ENCODE data around the gene MICAL3.

The MICAL3 gene

GRCh38 chr22:17829695-17830042 lies 194.7 kb downstream of the MICAL3 start:
- no peak for FAIRE-seq

DNA sequence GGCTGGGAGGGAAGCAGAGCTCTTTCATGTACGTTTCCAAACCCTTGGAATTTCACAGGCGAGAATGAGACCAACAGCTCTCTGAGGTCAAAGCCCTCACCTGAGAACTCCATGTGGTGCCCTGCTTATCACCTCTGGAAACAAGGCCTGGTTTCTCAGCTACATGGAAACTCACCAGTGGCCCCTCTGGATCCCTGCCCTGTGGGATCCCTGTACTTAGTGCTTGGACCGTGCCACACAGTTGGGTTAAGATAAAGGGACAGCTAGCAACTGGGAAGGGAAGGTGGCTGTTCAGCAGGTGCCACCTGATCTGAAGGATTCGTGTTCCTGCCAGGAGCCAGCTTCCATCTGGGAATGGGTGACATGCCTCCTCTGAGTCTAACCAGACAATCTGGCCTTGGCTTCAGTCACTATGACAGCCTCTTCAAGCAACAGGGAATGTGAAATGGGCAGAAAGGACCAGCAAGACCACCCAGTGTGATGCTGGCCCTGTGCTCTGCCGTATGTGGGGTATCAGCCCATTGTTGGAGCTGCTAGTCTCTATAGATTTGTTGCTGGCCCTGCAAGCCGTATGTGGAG lies 195.8 kb downstream of the MICAL3 start:
- no peak for FAIRE-seq

DNA sequence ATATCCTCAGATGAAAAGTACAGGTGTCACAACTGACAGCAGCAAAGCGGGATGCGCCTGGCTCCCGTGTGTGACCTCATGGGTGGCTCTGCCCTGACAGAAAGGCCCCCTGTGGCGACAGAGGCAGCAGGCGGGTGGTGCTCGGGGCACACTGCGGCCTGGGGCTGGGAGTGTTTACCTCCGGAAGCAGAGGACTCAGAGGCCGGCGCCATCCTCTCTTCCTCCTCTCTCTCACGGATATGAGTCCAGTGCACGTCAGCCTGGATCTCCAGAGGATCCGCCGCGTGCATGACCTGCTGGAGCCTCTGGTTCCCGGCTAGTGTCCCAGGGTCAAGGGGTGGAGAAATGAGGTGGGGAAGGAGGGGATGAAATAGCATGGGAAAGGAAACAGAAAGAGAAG lies 196.9 kb downstream of the MICAL3 start:
- no peak for FAIRE-seq

DNA sequence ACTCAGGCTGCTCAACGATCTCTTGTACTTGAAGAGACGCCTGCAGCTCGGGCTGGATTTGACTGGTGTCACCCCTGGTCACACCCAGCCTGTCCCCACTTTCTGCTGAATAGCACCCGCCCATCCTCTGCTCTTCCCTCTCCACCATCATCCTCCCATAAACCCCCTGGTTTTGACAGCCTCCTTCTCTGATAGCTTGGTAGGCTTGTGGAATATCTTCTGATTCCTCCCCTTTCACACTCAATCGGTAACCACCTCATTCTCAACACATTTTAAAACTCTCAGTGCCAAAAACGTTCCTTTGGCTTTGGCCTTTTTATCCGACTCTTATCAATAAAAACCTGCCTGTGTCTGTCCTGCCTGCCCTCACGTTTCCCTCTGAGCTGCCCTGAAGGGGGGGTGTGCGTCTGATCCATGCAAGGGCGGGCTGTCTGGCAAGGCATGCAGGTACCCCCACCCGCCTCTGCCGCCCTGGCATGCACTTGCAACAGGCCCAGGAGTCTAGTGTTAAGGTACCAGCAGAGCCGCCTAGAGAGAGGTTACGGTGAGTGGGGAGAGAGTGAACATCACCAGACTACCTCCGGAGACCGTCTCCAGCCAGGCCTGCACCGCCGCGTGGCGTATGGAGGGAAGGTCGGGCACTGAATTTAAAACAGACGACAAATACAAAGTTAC lies 198.3 kb downstream of the MICAL3 start:
- no peak for FAIRE-seq

DNA sequence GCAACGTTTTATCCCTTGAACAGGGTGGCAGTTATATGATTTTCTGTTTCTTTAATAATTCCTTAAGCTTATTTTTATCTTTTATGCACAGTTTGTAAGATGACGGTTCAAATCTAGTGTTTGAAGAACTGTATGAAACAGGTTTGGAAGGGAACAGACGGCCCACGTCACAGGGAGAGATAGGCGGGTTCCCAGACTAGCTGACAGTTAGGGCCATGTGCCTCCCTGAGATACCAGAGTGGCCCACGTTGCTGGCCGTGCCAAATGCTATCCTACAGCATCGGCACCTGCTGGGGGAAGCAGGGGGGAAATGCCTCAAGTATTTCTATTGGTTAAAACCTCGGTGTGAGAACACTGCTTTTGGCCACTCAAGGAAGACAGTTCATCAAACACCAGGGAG lies 199.9 kb downstream of the MICAL3 start:
- FAIRE-seq: no peak

DNA sequence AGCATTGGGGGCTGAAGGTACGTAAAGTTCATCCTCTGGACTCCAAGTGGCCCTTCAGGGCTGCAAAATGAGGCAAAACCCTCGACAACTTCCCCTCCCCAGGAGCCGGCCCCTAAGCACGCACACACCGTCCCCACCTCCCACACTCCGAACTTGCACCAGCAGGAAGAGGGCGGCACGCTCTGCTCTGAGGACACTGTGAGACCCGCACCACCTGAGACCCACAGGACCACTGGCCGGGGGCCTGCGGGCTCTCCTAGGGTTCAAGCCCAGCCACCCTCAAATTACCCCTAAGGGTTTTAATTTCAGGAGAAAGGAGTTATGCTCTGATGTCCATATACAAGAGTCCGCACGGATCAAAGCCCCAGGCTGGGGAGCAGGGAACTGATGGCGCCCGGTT lies 200.4 kb downstream of the MICAL3 start:
- no peak for FAIRE-seq

GRCh38 chr22:17823226-17823625 lies 201.1 kb downstream of the MICAL3 start:
- FAIRE-seq: no peak

- no peak for FAIRE-seq
Observed at GRCh38 chr22:17822087-17822486, 202.3 kb downstream of the MICAL3 start.

- no peak for FAIRE-seq
Observed at GRCh38 chr22:17820879-17821439, 203.4 kb downstream of the MICAL3 start.

DNA sequence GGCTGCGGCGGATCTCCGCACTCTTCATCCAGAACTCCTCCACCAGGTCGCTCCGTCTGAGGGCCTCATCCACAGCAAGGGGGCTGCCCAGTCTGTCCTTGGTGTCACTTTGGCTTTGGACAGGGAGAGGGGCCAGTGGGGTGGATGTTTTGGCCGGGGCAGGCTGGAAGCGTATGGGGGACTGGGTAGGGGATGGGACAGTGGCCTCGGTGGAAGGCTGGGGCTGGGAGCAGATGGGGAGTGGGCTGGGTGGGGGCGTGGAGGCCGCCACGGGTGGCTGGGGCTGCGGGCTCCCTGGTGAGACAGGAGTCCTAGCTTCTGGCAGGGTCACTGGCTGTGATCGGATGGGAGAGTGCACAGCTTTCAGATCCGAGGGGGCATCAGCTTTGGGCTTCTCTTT lies 205.7 kb downstream of the MICAL3 start:
- FAIRE-seq: no peak

- no peak for FAIRE-seq
Observed at GRCh38 chr22:17818180-17818579, 206.2 kb downstream of the MICAL3 start.

GRCh38 chr22:17817511-17818065 lies 206.8 kb downstream of the MICAL3 start:
- FAIRE-seq: no peak

DNA sequence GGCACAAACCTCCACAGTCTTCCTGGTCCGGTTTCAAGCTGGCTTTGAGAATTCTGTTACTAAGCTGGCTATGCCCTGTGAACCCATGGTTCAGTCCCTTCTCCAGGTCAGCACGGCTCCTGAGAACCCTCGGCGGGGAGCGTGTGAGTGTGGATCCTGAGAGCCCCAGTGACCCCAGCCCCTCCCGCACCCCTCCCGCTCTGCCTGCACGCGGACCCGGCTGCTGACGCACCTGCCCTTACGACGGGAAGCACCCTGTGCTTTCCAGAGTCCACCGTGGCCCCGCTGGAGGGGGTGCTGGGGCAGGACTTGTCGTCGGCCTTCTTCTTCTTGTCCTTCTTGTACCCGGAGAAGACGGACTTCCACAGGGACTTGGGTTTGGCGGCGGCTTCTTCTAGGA lies 207.3 kb downstream of the MICAL3 start:
- FAIRE-seq: no peak

DNA sequence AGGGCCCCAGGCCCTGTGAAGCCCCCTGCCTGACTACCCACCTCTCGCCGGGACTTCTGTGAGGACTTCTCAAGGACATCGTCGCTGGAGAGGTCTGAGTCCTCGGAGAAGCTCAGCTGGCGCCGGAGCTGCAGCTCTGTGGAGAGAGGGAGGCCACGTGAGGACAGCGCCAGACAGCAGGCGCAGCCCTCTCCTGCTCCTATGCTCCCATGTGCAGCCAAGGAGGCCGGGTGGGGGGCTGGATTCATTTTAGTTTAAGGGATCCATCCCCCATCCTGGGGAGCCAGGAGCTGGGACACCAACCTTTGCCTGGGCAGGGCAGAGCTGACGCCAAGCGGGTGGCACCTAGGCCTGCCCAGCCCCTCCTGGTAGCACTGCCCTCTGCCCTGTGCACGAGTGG lies 207.7 kb downstream of the MICAL3 start:
- FAIRE-seq: no peak

GRCh38 chr22:17815703-17816254 lies 208.6 kb downstream of the MICAL3 start:
- no peak for FAIRE-seq

- no peak for FAIRE-seq
Observed at GRCh38 chr22:17814830-17815229, 209.5 kb downstream of the MICAL3 start.

DNA sequence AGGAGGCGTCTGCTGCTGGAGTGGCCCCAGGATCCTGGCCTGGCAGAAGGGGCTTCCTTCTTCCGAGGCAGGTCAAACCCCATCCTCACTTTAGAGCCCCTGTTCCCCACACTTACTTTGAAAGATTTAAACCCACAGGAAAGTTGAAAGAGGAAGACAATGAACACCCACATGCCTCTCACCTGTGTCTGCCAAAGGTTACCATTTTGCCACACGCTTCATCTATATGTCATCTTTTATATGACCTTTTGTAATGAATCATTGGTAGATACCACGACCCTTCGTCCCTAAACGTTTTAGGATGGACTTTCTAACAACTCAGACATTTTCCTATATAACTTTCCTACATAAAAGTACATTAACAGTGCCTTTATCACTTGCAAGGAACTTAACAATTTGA lies 210.3 kb downstream of the MICAL3 start:
- no peak for FAIRE-seq

GRCh38 chr22:17811119-17811518 lies 213.2 kb downstream of the MICAL3 start:
- FAIRE-seq: no peak

GRCh38 chr22:17810570-17811116 lies 213.7 kb downstream of the MICAL3 start:
- no peak for FAIRE-seq

DNA sequence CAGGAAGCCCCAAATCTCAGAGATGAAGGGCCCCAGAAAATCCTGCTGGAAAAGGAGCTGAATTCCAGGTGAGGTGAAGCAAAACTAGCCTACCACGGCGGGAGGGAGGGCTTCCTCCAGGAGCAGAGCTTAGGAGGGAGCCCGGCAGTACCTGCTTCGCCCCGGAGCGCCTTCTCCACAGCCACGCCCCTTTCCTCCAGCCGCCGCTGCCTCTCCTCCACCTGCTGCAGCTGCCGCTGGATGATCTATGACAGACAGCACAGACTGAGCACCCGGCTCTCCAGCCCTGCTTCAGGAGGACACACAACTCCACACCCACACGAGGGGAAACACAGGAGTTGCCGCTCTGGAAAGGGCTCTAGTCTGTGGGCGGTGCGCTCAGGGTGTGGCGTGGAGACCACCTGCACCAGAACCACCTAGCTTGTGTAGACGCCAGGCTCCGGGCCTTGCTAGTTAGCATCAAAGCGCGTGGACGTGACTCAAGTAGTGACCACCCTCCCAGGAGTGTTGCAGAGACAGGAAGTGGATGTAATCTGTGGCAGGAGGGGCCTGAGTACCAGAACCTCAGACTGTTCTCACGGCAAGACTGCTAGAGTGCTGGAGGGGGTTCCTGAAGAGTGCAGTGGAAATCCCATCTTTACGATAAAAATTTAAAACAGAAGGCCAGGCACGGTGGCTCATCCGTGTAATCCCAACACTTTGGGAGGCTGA lies 215.5 kb downstream of the MICAL3 start:
- no peak for FAIRE-seq

DNA sequence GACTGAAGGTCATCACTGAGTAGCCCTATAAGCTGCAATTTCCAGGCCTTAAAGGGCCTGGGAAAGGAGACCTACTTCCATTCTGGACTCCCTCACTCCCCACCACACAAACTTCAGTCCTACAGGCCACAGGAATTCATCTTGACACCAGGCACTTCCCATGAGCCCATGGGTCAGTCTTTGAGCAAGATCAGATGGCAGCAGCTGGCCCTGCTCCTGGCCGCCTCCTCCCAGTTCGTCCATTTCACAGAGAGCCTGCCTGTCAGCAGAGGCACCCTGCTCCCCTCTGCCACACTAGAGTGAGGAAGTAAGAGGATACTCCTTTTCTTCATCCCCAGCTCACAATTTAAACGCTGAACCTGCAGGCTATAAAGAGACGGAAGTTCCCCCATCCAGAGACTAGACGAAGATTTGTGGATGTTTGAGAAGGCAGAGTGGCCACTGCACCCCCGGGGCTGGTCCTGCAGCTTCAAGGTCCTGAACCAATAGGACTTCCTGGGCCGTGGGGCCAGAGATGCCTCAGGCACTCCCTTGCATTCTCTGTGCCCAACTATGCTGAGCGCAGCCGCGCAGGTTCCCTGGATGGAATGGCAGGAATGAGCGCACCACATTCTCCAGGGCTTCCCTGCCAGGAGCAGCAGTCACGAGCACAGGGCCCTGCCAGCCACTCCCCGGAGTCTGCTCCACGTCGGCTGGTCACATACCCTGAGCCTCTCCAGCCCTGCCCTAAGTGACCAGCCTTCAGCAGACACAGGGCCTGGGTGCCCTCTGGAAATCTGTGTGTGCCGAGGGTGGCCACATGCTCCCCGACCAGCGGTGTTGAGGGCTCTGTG lies 216.6 kb downstream of the MICAL3 start:
- FAIRE-seq: no peak

DNA sequence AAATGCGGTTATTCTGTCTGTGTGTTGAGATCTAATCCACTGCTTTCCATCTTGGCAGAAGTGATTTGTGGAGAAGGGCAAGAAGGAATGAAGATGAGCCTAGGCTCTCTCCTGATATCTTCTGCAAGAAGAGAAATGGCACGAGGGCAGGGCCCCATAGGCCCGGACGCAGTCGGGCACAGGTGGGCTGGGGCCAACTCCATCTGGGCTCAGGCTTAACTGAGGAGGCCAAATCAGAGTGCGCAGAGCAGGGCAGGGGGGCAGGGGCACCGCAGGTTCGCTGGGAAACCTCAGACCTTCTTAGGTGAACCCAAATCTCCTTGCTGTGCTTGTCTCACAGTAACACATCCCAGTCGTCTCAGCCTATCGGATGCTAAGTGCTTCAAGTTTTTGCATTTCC lies 217.3 kb downstream of the MICAL3 start:
- no peak for FAIRE-seq
